SH-SY5Y (cell line): ENCODE results near the gene CCDC184.

ENCODE experiments used
- GATA2 ChIP-seq: IDR thresholded peaks from 2 replicates; pipeline ENCODE4 v1.6.1; 2011; ENCODE audit warnings: mild to moderate bottlenecking, low read depth, low read length
- GATA3 ChIP-seq: IDR thresholded peaks from 2 replicates; pipeline ENCODE4 v1.6.1; 2011; ENCODE audit warnings: low read depth, mild to moderate bottlenecking, low read length, moderate library complexity

GRCh38 chr12:48185181-48185919 is 1.9 kb downstream of the CCDC184 start:
- TF ChIP-seq GATA3 (no peak), GATA2 (no peak)
